ENCODE data around the gene RAD51B.

- TF ChIP-seq CTCF (IDR thresholded peaks at IDR 0.05) (no peak), POLR2A (IDR thresholded peaks at IDR 0.05) (no peak)
Observed at GRCh38 chr14:68462683-68463082, 643.1 kb downstream of the RAD51B start.

All from ovary (tissue), 3 donors.